HCT116 (cell line): Measurements from ENCODE around the gene KRT86.

Experiments used
- CBX3 ChIP-seq: IDR thresholded peaks from 2 replicates; pipeline ENCODE4 v1.6.1; 2012; ENCODE audit warnings: low read depth
- EGR1 ChIP-seq: IDR thresholded peaks from 2 replicates; pipeline ENCODE4 v1.6.1; 2012; ENCODE audit warnings: low read depth
- EZH2 ChIP-seq: fragments of 200-600 bp; sonication (generic); IDR thresholded peaks from 2 replicates; pipeline ENCODE4 v1.6.1; 2017; ENCODE audit warnings: antibody characterized with exemption, mixed run types
- POLR2A ChIP-seq: IDR thresholded peaks from 2 replicates; pipeline ENCODE4 v1.7.0; 2011; ENCODE audit warnings: borderline replicate concordance; ENCODE audit not compliant: insufficient read depth, insufficient read length; ENCODE audit errors: extremely low read depth
- POLR2AphosphoS5 ChIP-seq: IDR thresholded peaks from 2 replicates; pipeline ENCODE4 v1.6.1; 2011; ENCODE audit warnings: mild to moderate bottlenecking, low read depth, low read length, moderate library complexity
- RAD21 ChIP-seq: IDR thresholded peaks from 2 replicates; pipeline ENCODE4 v1.6.1; 2012; ENCODE audit warnings: low read depth, mild to moderate bottlenecking
- SIN3A ChIP-seq: IDR thresholded peaks from 2 replicates; pipeline ENCODE4 v1.6.1; 2012; ENCODE audit warnings: low read depth
- SP1 ChIP-seq: IDR thresholded peaks from 2 replicates; pipeline ENCODE4 v1.6.1; 2012; ENCODE audit warnings: low read depth
- SRF ChIP-seq: IDR thresholded peaks from 2 replicates; pipeline ENCODE4 v1.6.1; 2012; ENCODE audit warnings: low read depth
- YY1 ChIP-seq: IDR thresholded peaks from 2 replicates; pipeline ENCODE4 v1.6.1; 2011; ENCODE audit warnings: low read length, low read depth, moderate library complexity, mild to moderate bottlenecking; ENCODE audit not compliant: insufficient replicate concordance; ENCODE audit errors: extremely low read depth
- TF ChIP-seq, protein P1 (sequence below), 3 experiments: fragments of 200-600 bp in 1 of 3; sonication (generic) in 1 of 3; IDR thresholded peaks in 2 of 3; conservative IDR thresholded peaks in 1 of 3; 2 replicates each; pipeline ENCODE4 v1.5.1; 2012 to 2017; ENCODE audit warnings: low read depth in 2 of 3, low read length in 2 of 3, antibody characterized with exemption in 1 of 3, borderline replicate concordance in 1 of 3, control low read depth in 1 of 3, mild to moderate bottlenecking in 1 of 3, mixed read lengths in 1 of 3, mixed run types in 1 of 3, moderate library complexity in 1 of 3; ENCODE audit not compliant: insufficient read depth in 1 of 3
- TF ChIP-seq, protein P2 (sequence below): IDR thresholded peaks from 2 replicates; pipeline ENCODE4 v1.6.1; 2012
- TF ChIP-seq, protein P3 (sequence below): IDR thresholded peaks from 2 replicates; pipeline ENCODE4 v1.6.1; 2012; ENCODE audit warnings: low read depth
- TF ChIP-seq, protein P4 (sequence below): IDR thresholded peaks from 2 replicates; pipeline ENCODE4 v1.6.1; 2012

DNA sequence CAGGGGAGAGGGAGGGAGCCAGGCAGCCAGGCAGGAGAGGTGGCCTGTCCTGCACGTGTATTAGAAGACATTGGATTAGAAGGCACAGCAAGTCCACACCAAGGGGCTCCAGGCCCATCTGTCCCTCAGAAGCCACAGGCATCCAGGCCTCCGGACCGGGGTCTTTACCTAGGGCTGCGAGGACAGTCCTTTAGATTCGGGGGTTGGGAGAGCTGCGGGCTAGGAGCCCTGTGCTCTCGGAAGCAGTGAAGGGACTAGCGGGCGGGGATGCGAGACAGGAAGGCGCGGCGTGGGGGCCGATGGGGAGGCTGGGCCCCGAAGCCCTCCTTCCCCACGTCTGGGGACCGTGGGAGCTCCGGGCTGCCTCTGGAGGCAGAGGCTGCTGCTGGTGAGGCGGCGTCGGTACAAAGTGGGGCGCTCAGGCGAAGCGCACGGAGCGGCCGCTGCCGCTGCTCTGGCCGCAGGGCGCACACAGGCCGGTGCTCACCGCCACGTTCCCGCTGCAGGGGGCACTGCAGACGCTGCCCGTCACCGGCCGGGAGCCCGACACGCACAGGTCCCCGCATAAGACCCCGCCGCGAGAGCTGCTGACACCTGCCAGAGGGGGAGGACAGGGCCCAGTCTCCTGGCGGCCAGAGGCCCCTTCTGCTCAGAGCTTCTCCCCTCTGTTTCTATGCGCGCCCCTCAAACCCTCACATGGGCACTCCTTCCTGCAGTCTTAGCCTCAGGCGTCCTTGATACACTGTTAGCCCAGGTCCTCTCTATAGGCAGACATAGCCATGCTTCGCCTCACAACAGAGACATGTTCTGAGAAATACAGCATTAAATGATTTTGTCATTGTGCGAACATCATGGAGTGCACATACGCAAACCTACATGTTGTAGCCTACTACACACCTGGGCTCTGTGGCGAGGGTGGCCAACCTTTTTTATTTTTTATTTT is 24.1 kb upstream of the KRT86 start:
- TF ChIP-seq, protein P1, sequence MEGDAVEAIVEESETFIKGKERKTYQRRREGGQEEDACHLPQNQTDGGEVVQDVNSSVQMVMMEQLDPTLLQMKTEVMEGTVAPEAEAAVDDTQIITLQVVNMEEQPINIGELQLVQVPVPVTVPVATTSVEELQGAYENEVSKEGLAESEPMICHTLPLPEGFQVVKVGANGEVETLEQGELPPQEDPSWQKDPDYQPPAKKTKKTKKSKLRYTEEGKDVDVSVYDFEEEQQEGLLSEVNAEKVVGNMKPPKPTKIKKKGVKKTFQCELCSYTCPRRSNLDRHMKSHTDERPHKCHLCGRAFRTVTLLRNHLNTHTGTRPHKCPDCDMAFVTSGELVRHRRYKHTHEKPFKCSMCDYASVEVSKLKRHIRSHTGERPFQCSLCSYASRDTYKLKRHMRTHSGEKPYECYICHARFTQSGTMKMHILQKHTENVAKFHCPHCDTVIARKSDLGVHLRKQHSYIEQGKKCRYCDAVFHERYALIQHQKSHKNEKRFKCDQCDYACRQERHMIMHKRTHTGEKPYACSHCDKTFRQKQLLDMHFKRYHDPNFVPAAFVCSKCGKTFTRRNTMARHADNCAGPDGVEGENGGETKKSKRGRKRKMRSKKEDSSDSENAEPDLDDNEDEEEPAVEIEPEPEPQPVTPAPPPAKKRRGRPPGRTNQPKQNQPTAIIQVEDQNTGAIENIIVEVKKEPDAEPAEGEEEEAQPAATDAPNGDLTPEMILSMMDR (IDR thresholded peaks at IDR 0.05 in 2 of 3, conservative IDR thresholded peaks at IDR 0.05 in 1 of 3; ENCODE audit: borderline replicate concordance in 1 of 3, insufficient read depth in 1 of 3, low read depth in 2 of 3, low read length in 2 of 3), result no peak
- no peak for TF ChIP-seq POLR2A
- TF ChIP-seq, protein P2, sequence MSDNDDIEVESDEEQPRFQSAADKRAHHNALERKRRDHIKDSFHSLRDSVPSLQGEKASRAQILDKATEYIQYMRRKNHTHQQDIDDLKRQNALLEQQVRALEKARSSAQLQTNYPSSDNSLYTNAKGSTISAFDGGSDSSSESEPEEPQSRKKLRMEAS, result no peak
- no peak for TF ChIP-seq SIN3A
- no peak for TF ChIP-seq EZH2
- no peak for TF ChIP-seq YY1
- TF ChIP-seq, protein P3, sequence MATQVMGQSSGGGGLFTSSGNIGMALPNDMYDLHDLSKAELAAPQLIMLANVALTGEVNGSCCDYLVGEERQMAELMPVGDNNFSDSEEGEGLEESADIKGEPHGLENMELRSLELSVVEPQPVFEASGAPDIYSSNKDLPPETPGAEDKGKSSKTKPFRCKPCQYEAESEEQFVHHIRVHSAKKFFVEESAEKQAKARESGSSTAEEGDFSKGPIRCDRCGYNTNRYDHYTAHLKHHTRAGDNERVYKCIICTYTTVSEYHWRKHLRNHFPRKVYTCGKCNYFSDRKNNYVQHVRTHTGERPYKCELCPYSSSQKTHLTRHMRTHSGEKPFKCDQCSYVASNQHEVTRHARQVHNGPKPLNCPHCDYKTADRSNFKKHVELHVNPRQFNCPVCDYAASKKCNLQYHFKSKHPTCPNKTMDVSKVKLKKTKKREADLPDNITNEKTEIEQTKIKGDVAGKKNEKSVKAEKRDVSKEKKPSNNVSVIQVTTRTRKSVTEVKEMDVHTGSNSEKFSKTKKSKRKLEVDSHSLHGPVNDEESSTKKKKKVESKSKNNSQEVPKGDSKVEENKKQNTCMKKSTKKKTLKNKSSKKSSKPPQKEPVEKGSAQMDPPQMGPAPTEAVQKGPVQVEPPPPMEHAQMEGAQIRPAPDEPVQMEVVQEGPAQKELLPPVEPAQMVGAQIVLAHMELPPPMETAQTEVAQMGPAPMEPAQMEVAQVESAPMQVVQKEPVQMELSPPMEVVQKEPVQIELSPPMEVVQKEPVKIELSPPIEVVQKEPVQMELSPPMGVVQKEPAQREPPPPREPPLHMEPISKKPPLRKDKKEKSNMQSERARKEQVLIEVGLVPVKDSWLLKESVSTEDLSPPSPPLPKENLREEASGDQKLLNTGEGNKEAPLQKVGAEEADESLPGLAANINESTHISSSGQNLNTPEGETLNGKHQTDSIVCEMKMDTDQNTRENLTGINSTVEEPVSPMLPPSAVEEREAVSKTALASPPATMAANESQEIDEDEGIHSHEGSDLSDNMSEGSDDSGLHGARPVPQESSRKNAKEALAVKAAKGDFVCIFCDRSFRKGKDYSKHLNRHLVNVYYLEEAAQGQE, result no peak
- no peak for TF ChIP-seq SRF
- TF ChIP-seq POLR2AphosphoS5, result no peak
- no peak for TF ChIP-seq SP1
- no peak for TF ChIP-seq EGR1
- TF ChIP-seq CBX3, result no peak
- no peak for TF ChIP-seq RAD21
- TF ChIP-seq, protein P4, sequence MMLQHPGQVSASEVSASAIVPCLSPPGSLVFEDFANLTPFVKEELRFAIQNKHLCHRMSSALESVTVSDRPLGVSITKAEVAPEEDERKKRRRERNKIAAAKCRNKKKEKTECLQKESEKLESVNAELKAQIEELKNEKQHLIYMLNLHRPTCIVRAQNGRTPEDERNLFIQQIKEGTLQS, result no peak
